NCI-H82 treated with DMSO at 0.1 percent for 48 hours (cell line): ENCODE data around the gene BTN1A1.

Source experiments
- DNase-seq: peaks from one replicate; lab custom pipeline; 2025; ENCODE audit not compliant: unreplicated experiment; lab: John Stamatoyannopoulos, UW

The BTN1A1 gene

GRCh38 chr6:26475823-26476729 is 24.0 kb upstream of the BTN1A1 start:
- DNase-seq = no peak

DNA sequence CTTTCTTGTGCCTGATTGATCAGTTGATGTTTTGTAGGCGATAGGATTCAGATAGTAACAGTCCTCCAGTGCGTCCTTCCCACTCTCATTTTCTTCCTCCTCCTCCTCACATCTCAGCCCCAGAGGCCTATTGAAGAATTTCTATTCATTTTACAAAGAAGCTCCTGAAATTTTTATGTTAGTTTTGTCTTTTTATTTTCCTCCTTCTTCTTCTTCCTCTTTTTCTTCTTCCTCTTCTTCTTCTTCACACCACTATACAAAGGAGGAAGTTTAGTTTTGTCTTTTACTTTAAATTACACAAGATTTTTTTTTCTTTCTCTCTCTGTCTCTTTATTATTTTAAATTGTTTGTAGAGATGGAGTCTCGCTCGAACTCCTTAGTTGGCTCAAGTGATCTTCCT is 23.2 kb upstream of the BTN1A1 start:
- DNase-seq = no peak

- DNase-seq = no peak
Observed at GRCh38 chr6:26477426-26477825, 22.7 kb upstream of the BTN1A1 start.

GRCh38 chr6:26478100-26478984 is 21.8 kb upstream of the BTN1A1 start:
- DNase-seq = no peak

GRCh38 chr6:26478985-26479278 is 21.2 kb upstream of the BTN1A1 start:
- no peak for DNase-seq

DNA sequence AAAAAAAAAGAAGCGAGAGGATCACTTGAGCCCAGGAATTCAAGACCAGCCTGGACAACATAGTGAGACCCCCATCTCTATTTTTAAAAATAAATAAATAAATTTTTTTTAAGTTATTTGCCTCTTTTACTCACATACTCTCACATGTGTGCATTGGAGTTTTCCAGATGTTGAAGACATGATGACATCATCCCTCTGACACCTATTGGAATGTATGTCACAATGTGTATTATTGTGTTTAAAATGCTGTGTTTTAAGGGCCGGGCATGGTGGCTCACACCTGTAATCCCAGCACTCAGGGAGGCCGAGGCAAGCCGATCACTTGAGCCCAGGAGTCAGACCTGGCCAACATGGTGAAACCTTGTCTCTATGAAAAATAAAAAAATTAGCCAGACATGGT is 17.8 kb upstream of the BTN1A1 start:
- DNase-seq = no peak

GRCh38 chr6:26483727-26484126 is 16.4 kb upstream of the BTN1A1 start:
- no peak for DNase-seq

- no peak for DNase-seq
Observed at GRCh38 chr6:26484161-26484560, 15.9 kb upstream of the BTN1A1 start.

DNA sequence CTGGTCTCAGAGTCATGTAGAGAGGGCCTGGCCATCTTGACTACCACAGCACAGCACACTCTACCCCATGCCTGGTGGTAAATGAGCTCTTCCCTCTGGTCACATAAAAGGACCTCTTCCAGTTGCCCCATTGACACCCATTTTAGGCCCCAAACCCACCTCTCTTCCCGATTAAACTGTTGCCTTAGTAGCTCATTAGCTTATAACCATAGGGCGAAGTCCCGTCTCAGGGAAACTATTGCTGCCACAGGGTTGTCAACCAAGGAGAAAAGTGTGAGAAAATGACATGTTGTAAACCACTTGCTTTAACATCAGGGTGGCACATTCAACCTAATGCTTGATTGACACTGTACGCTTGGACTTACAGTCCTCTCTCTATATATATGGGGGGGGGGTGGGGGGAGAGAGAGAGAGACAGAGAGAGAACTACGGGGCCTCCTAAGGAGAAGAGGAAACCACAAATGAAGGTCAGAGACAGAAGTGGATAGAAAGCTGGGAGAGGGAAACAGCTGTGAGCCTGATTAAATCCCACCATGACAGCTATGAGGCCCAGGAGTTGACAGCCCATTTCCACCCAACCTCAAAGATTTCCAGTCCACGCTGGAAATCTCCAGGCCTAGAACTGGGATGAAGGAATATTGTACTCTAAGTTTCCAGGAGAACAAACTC is 14.9 kb upstream of the BTN1A1 start:
- DNase-seq = no peak

GRCh38 chr6:26486358-26486757 is 13.7 kb upstream of the BTN1A1 start:
- no peak for DNase-seq

- no peak for DNase-seq
Observed at GRCh38 chr6:26487466-26487865, 12.6 kb upstream of the BTN1A1 start.

GRCh38 chr6:26489996-26490964 is 9.8 kb upstream of the BTN1A1 start:
- no peak for DNase-seq

- no peak for DNase-seq
Observed at GRCh38 chr6:26491604-26492003, 8.5 kb upstream of the BTN1A1 start.

DNA sequence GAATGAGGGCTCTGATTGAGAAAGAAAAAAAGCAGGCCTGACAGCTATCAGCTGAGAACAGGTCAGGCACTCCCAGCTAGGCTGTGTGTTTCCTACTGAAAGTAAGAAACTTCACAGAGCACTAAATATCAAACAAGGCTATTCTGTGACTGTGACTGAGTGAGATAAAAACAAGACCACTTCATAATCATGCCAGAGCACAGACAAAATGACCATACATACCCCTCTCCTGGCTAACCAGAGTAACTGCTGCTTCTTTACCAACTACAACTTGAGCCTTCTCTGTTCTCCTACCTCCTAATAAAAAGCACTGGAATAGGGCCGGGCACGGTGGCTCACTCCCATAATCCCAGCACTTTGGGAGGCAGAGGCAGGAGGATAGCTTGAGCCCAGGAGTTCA is 6.8 kb upstream of the BTN1A1 start:
- DNase-seq = no peak

DNA sequence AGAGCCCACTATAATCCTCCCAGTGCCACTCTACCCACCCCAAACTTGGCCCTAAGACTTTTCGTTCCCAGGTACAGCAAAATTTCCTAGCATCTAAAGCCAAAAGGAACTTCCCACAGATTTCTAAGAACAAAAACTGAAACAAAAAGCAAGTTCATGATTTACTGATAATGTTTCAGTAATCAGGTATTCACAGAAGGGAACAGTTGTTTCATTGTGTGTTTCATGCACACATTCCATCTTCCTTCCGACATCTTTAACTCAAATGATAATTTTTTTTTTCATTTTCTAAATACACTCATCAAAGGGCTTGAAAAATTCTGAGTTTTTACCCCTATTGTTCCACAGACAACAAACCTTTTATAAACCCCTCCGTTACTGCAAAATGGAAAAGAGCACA is 6.0 kb upstream of the BTN1A1 start:
- DNase-seq = no peak

- DNase-seq = no peak
Observed at GRCh38 chr6:26495281-26495680, 4.8 kb upstream of the BTN1A1 start.

DNA sequence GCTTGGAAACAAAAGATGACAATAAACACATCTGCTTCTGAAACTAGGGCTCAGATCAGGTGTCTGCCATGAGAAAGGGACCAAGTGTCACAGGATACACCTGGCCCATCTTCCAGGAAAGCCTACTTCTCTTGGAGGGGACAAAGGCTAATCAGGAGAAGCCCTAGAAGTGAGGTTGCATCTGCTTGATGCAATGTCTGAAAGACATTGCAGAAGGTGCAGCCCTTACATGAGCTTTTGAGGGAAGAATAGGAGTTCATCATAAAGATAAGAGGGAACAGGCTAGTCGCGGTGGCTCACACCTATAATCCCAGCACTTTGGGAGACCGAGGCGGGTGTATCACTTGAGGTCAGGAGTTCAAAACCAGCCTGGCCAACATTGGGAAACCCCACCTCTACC is 2.5 kb upstream of the BTN1A1 start:
- DNase-seq = no peak

DNA sequence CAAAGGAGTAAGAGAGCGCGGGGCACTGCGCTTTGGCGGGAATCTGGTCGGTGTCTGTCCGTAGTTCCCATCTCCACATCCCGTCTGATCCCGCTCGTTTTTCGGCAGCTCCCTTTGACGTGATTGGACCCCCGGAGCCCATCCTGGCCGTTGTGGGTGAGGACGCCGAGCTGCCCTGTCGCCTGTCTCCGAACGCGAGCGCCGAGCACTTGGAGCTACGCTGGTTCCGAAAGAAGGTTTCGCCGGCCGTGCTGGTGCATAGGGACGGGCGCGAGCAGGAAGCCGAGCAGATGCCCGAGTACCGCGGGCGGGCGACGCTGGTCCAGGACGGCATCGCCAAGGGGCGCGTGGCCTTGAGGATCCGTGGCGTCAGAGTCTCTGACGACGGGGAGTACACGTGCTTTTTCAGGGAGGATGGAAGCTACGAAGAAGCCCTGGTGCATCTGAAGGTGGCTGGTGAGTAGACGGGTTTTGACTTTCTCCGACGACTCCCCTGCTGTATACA is 1.4 kb downstream of the BTN1A1 start:
- no peak for DNase-seq

- no peak for DNase-seq
Observed at GRCh38 chr6:26502165-26502564, 2.1 kb downstream of the BTN1A1 start.

DNA sequence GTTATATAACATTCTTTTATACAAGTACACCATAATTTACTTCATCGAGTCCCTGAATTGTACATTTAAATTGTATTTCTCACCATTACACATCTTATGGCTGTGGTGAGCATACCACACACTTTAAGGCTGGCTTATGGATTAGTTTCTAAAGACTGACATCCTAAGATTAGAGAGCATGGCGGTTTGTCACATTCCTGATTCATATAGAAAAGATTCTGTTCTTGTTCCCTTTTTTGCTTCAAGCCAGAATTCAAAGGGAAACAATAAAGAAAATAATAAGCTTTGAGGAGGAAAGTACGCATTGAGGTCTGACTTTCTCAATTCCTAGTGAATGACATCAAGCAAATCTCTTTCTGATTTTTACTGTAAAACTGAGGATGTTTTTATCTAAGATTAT is 2.5 kb downstream of the BTN1A1 start:
- no peak for DNase-seq
